ENCODE results near the gene GPATCH11.

GPATCH11 gene

DNA sequence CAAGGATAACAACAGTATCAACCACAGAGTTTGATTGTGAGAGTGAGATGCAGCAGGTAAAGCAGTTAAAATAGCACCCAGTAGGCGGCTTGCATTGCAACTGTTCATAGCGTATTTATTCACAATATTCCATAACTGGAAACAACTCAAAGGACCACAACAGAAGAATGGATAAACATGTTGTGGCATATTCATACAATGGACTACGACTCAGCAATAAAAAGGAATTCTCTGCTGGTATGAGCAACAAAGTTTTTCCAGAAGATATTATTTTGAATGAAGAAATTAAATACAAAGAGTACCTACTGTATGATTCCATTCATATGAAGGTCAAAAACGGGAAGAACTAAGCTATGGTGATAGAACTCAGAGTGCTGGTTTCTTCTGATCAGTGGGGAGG is 25.2 kb downstream of the GPATCH11 start:
- no peak for DNase-seq (ENCODE audit: low spot score)

- DNase-seq (ENCODE audit: low spot score) = no peak
These were observed 26.2 kb downstream of the GPATCH11 start for GRCh38 chr2:37110306-37111212.

DNA sequence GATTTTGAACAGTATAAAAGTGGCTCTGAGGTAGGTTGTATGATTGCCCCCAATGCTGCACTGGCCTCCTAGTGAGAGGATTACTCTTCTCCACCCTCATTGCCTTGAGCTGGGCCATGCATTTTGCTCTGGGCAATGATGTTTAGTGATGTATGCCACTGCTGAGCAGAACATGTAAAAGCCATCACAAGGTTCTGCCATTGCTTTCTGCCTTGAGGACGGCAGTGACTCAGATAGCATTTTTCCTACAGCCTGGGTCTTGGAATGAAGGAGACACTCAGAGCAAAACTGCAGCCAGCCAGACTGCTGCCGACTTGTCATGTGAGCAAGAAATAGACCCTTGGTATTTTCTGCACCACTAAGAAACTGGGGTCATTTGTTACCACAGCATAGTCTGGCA is 27.6 kb downstream of the GPATCH11 start:
- no peak for DNase-seq (ENCODE audit: low spot score)

DNA sequence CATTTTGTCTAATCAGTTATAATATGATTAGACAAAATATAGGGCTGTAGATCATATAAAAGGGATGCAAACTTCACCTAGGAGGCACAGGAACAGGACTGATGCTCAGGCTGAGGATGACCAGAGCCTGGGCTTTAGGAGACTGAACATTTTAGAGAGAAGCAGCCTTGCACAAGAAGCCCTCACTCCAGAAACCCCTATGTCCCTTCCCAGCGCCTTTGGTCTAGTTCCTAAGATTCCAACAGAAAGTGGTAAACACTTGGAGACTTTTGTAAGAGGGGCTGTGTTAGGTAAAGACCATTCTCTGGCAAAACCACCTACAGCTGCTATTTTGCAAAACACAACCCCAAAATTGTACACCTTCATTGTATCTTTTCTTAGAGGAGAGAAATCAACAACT is 33.2 kb downstream of the GPATCH11 start:
- DNase-seq (ENCODE audit: low spot score) = no peak

DNA sequence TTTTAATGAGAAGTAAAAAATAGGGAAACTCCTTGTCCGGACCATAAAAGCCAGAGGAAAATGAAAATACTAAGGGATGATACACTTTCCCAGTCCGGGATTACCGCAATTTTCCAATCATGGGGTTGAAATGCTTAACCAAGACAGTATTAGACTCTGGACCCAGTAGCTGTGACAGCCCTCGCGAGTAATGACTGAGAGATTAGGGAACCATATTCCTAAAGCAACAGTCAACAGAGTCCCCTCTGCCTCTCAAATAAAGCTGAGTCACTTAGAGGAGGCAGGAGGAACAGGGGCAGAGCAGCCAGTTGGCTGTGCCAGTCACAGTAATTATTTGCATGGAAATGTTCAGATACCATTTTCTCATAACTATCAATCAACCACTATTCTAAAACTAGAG is 34.8 kb downstream of the GPATCH11 start:
- no peak for DNase-seq (ENCODE audit: low spot score)

GRCh38 chr2:37125416-37125815 is 41.1 kb downstream of the GPATCH11 start:
- no peak for DNase-seq (ENCODE audit: low spot score)

GRCh38 chr2:37132914-37133313 is 48.6 kb downstream of the GPATCH11 start:
- DNase-seq (ENCODE audit: low spot score) = no peak

DNA sequence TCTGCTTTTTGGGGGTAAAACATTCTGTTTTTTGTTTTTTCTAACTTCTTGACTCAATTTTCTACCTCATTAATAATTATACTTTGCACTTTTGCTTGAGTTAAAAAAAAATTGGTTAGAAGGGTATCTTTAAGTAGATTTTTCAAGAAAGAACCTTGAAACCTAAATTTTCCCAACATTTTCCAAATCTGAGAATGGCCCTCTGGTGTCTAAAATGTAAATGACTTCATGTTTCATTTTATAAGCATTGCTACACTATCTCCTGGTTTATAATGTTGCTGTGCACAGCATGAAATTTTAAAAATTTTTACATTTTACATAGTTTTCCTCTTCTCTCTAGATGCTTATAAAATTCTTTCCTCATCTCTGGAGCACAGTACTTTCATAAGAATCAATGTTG is 58.2 kb downstream of the GPATCH11 start:
- no peak for DNase-seq (ENCODE audit: low spot score)

GRCh38 chr2:37143974-37144373 is 59.7 kb downstream of the GPATCH11 start:
- DNase-seq (ENCODE audit: low spot score) = no peak

DNA sequence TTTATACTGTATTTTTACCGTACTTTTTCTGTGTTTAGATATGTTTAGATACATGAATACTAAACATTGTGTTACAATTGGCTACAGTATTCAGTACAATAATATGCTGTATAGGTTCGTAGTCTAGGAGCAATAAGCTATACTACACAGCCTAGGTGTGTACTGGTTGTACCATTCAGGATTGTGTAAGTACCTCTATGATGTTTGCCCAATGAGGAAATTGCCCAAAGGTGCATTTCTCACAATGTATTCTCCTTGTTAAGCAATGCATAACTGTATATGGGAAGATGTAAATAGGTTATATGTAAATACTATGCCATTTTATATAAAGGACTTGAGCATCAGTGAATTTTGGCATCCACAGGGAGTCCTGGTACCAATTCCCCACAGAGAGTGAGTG is 61.7 kb downstream of the GPATCH11 start:
- no peak for DNase-seq (ENCODE audit: low spot score)

DNA sequence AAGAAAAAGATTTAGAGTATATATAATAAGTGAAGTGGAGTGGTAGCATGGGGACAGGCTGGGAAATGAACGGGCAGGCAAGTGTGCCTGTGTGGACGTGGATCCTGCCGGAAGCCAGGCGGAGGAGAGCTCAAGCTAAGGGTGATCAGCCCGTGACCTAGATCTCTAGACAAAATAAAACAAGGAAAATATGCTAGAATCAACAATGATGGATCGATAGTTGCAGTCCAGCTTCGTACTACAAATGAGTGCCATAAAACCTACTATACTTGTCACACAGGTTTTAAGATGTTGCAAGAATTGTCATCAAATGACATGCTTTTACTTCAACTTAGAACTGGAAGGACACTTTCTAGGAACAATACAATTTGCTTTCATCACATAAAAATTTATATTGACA is 64.0 kb downstream of the GPATCH11 start:
- no peak for DNase-seq (ENCODE audit: low spot score)

All from ecto neural progenitor cell (in vitro differentiated cells).